Small intestine (tissue), 7 donors: Measurements from ENCODE around the gene FOXA3. TPM values are rescaled to one million over a fixed set of nuclear protein-coding genes. Genes with fewer than 3 reads are reported as not detected.

Source experiments
- DNase-seq, 2 donors: peaks; one replicate each; pipeline versions ENCODE4 v3.0.0 to v3.0.0-alpha.2; 2013
- FAIRE-seq: peaks from 2 replicates; lab custom pipeline; 2012; peaks lifted over from hg19 to GRCh38; lab: Jason Lieb, UNC
- H3K27ac ChIP-seq, 3 donors: one replicate each; pipeline ENCODE4 v1.5.1; 2013; ENCODE audit warnings: low read length in 2 of 3, mild to moderate bottlenecking in 2 of 3, control low read depth in 1 of 3, inconsistent platforms in 1 of 3, low read depth in 1 of 3, moderate library complexity in 1 of 3
- H3K27me3 ChIP-seq, 3 donors: one replicate each; pipeline ENCODE4 v1.6.1; 2013; ENCODE audit warnings: low read length in 3 of 3, inconsistent platforms in 1 of 3; ENCODE audit not compliant: control insufficient read depth in 3 of 3, insufficient read depth in 3 of 3
- H3K36me3 ChIP-seq, 3 donors: one replicate each; pipeline ENCODE4 v1.6.1; 2013; ENCODE audit warnings: low read length in 3 of 3, inconsistent platforms in 1 of 3, low read depth in 1 of 3, mild to moderate bottlenecking in 1 of 3, moderate library complexity in 1 of 3; ENCODE audit not compliant: control insufficient read depth in 3 of 3, insufficient read depth in 2 of 3
- H3K4me1 ChIP-seq, 3 donors: one replicate each; pipeline ENCODE4 v1.6.1; 2013; ENCODE audit warnings: low read length in 2 of 3, inconsistent platforms in 1 of 3, low read depth in 1 of 3, mild to moderate bottlenecking in 1 of 3, moderate library complexity in 1 of 3; ENCODE audit not compliant: control insufficient read depth in 3 of 3, insufficient read depth in 2 of 3
- H3K4me3 ChIP-seq, 3 donors: one replicate each; pipeline ENCODE4 v1.5.1; 2013; ENCODE audit warnings: low read length in 3 of 3, control low read depth in 1 of 3, inconsistent platforms in 1 of 3, low read depth in 1 of 3, mild to moderate bottlenecking in 1 of 3, moderate library complexity in 1 of 3
- H3K9me3 ChIP-seq, 2 donors: one replicate each; pipeline ENCODE4 v1.6.1; 2013; ENCODE audit warnings: low read depth in 1 of 2, low read length in 1 of 2; ENCODE audit not compliant: control insufficient read depth in 2 of 2, insufficient read depth in 1 of 2
- WGBS, 3 donors: extraction: QIAGEN DNeasy Blood & Tissue Kit; methylation state at CpG; one replicate each; pipeline ENCODE4 v1.1.7; 2013; 5-methylcytosine and 5-hydroxymethylcytosine counted together
- polyA plus RNA-seq, 4 donors: library from polyadenylated mRNA; stranded (reverse) in 3 of 4; unstranded in 1 of 4; fragments of 200-250 nt in 3 of 4; fragments of 120-200 nt in 1 of 4; gene quantifications; one replicate each; pipeline versions ENCODE4 v1.2.1 to v1.2.3, GENCODE V29; 2013
- donor health status: healthy with polysubstance abuse.
- donor health status: control.
- donor health status: control.
- donor health status: Bipolar disorder and iron deficiency.
- donor health status: healthy.

Gene FOXA3
- polyA plus RNA-seq, 4 donors: 15.7 to 33.6 (median 23.1) TPM

GRCh38 chr19:45881082-45881908, 17.2 kb downstream of the FOXA3 start:
- WGBS, 3 donors: 18 to 53% (median 32%) methylated on average over 10 of the region's 10 CpGs
- Histone ChIP-seq H3K9me3 (no peaks in the 10 kb centered on the region), H3K4me1 (peaks cover 2 to 70% (median 10%) of the 10 kb centered on the region in 3 donors), H3K4me3 (no peak overlapping the region), H3K27me3 (no peaks in the 10 kb centered on the region), H3K27ac (peak overlapping the region; percentile 21 to 94 (median 81)), H3K36me3 (peaks cover 0 to 16% (median 4%) of the 10 kb centered on the region in 3 donors)
- peak; percentile 36 to 71 for DNase-seq
- FAIRE-seq: no peak

DNA sequence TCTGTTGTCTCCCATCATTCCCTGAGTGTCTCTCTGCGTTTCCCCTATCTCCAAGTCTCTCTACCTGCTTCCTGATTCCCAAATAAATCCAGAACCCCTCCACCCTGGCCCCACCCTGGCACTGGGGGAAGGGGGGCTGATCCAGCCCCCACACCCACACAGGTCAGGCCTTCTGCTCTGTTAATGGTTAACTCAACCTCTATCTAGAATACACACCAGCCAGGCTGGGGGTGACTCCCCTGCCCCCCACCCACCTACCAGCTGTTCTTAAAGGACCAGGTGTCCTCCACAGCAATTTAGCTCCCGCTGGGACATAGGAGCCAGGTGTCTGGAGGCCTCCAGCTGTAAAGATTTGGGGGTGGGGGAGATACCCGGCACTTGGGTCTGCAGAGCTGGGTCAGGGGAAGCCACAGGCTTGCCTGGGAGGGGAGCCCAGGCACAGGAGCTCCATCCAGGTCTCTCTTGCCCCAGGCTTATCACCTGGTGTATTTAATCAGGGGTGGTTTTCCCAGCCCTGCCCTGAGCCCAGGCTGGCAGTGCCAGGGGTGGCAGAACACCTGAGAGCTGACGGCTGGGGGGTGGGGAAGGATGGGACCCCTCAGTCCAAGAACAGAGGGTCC, 17.9 kb downstream of the FOXA3 start:
- H3K36me3 ChIP-seq: peaks cover 0 to 16% (median 4%) of the 10 kb centered on the region in 3 donors
- peak overlapping the region; percentile 52 to 94 (median 81) for H3K27ac ChIP-seq
- peaks cover 2 to 64% (median 8%) of the 10 kb centered on the region in 3 donors for H3K4me1 ChIP-seq
- H3K27me3 ChIP-seq: no peaks in the 10 kb centered on the region
- DNase-seq (peak; percentile 76 to 94), FAIRE-seq (no peak)
- no peaks in the 10 kb centered on the region for H3K9me3 ChIP-seq
- WGBS, 3 donors: 9 to 39% (median 30%) methylated on average over 4 of the region's 4 CpGs
- H3K4me3 ChIP-seq: peak overlapping the region in 2 of 3 donors; percentile 47 to 59

GRCh38 chr19:45882652-45883585, 18.8 kb downstream of the FOXA3 start:
- WGBS, 3 donors: 6 to 15% (median 13%) methylated on average over 43 to 47 of the region's 47 CpGs
- H3K4me3 ChIP-seq: peak overlapping the region in 2 of 3 donors; percentile 47 to 59
- peaks cover 2 to 59% (median 6%) of the 10 kb centered on the region in 3 donors for H3K4me1 ChIP-seq
- H3K27ac ChIP-seq: peak overlapping the region; percentile 85 to 98 (median 94)
- no peaks in the 10 kb centered on the region for H3K27me3 ChIP-seq
- no peaks in the 10 kb centered on the region for H3K9me3 ChIP-seq
- FAIRE-seq (no peak), DNase-seq (peak; percentile 91 to 98)
- peaks cover 0 to 16% (median 3%) of the 10 kb centered on the region in 3 donors for H3K36me3 ChIP-seq

- FAIRE-seq: no peak
- WGBS, 3 donors: 2 to 21% (median 14%) methylated on average over 3 to 5 of the region's 5 CpGs
- H3K27me3 ChIP-seq: no peaks in the 10 kb centered on the region
- H3K4me1 ChIP-seq: peaks cover 2 to 52% (median 6%) of the 10 kb centered on the region in 3 donors
- peak overlapping the region in 2 of 3 donors; percentile 32 to 71 for H3K4me3 ChIP-seq
- H3K9me3 ChIP-seq: no peaks in the 10 kb centered on the region
- H3K36me3 ChIP-seq: peaks cover 0 to 16% (median 3%) of the 10 kb centered on the region in 3 donors
- no peak for DNase-seq
- H3K27ac ChIP-seq: no peak overlapping the region
Observed at GRCh38 chr19:45883586-45883880, 19.4 kb downstream of the FOXA3 start.

DNA sequence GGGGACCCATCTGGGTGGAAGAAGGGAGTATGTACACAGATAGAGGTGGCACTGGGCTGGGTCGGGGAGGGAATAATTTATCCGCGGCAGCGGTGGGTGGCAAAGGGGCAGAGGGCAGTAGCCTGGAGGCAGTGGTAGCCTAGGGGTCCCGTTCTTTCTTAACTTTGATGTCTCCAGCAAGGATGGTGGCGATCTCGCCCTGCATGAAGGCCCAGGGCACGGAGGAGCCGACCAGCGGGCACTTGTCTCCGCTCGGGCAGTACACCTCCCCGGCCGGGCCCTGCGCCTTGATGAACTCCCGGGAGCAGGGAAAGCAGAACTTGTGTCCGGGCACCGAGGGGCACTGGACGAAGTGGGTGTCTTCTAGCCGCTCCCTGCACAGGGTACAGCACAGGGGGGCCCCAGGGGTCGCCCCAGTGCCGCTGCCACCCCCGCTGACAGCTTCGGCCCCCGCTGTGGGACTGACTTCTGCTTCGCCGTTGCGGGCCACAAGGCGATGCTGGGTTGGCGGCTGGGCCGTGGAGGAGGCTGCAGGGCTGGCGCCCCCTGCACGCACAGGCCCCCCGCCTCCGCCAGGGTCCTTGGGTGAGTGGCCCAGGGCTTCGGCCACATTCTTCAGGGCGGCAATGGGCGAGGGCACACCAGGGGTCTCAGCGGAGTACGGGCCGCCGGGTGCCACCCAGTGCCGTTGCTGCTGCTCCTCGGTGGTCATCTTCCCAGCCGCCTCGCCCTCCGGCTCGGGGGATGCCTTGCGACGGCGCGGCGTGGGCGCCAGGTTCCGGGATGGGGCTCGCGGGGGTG, 20.0 kb downstream of the FOXA3 start:
- peak overlapping the region in 2 of 3 donors; percentile 32 to 71 for H3K4me3 ChIP-seq
- H3K4me1 ChIP-seq: peaks cover 2 to 48% (median 6%) of the 10 kb centered on the region in 3 donors
- no peaks in the 10 kb centered on the region for H3K9me3 ChIP-seq
- FAIRE-seq (no peak), DNase-seq (no peak)
- H3K36me3 ChIP-seq: peaks cover 0 to 17% (median 3%) of the 10 kb centered on the region in 3 donors
- H3K27me3 ChIP-seq: no peaks in the 10 kb centered on the region
- H3K27ac ChIP-seq: no peak overlapping the region
- WGBS, 3 donors: 53 to 81% (median 61%) methylated on average over 49 to 57 of the region's 57 CpGs

- no peaks in the 10 kb centered on the region for H3K9me3 ChIP-seq
- H3K36me3 ChIP-seq: peaks cover 0 to 20% (median 3%) of the 10 kb centered on the region in 3 donors
- no peaks in the 10 kb centered on the region for H3K27me3 ChIP-seq
- 41 to 60% (median 49%) methylated on average over 58 to 72 of the region's 72 CpGs for WGBS, 3 donors
- peaks cover 2 to 43% (median 6%) of the 10 kb centered on the region in 3 donors for H3K4me1 ChIP-seq
- DNase-seq: no peak
- peak overlapping the region; percentile 21 to 95 (median 86) for H3K27ac ChIP-seq
- H3K4me3 ChIP-seq: peak overlapping the region; percentile 67 to 79 (median 71)
- FAIRE-seq: no peak
Observed at GRCh38 chr19:45884682-45885555, 20.8 kb downstream of the FOXA3 start.
